DMS114 treated with DMSO at 0.1 percent for 48 hours (cell line): Measurements from ENCODE around the gene C19orf33.
"Not testable (repeated sequence)": the region's sequence is repeated elsewhere in the genome, so short reads cannot be mapped to it uniquely, and the experiment has no call there.

Experiments
- DNase-seq: peaks from one replicate; lab custom pipeline; 2025; ENCODE audit not compliant: unreplicated experiment; lab: John Stamatoyannopoulos, UW

Gene C19orf33

DNA sequence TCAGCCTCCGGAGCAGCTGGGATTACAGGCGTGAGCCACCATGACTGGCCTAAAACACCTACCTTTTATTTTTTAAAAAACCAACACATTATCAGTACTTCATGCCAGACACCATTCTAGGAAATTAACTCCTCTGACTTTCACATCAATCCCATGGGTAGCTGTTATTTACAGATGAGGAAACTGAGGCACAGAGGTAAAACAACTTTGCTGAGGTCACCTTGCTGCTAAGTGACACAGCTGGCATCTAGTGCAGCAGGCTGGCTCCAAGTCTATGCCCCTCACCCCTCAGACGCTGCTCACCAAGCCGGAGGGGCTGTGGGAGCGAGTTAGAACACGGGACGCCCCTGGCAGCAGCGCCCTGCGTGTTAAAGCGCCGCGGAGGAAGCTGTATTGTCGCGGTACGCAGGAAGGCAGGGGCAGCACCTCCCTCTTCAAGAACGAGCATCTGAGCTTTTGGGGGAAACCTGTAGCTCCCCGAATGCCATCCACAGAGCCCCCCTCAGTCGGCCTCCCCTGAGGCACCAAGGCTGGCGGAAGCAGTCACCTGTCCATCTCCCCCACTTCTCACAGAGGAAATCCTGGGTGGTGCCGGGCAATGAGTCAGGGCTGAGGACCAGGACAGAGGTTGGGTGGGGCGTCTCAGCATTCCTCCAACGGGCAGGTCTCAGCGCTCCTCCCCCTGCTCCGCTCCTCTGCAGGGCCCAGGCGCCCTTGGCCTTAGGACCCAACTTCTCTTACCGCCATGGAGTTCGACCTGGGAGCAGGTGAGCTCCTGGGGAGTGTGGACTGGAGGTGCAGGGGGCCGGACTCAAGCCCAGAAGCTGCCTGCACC lies at the start of gene C19orf33:
TSS of gene C19orf33 (plus strand) at position 735 of the 835 bp plus-strand sequence. CDS start at position 746, 11 bp downstream.
- no peak for DNase-seq

- no peak for DNase-seq
Observed at GRCh38 chr19:38255383-38256014, 48.6 kb upstream of the C19orf33 start.

GRCh38 chr19:38261942-38262341 lies 42.1 kb upstream of the C19orf33 start:
- DNase-seq = not testable (repeated sequence)

DNA sequence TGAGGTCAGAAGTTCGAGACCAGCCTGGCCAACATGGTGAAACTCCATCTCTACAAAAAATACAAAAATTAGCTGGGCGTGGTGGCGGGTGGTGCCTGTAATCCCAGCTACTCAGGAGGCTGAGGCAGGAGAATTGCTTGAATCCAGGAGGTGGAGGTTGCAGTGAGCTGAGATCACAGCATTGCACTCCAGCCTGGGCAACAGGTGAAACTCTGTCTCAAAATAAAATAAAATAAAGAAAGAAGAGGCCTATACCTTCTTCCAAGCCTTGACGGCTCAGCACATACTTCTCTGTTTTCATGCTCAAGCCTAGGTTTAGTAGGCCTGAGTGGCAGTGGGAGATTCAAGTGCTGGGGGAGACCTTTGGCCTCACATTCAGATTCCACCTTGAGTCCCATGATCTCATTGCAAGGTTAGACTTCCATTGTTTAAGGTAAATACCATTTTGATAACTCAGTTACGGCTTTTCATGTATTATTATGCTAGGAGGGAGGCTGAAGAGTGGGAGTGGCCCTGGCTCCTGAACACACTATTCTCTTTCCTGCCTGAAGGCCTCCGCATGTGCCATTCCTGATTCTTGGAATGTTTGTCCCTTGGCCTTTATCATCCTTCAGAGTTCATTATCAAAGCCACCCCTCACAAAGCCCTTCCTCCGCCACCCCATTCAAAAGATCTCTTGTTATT lies 41.3 kb upstream of the C19orf33 start:
- no peak for DNase-seq

GRCh38 chr19:38263689-38264485 lies 40.2 kb upstream of the C19orf33 start:
- peak; percentile 21 for DNase-seq

DNA sequence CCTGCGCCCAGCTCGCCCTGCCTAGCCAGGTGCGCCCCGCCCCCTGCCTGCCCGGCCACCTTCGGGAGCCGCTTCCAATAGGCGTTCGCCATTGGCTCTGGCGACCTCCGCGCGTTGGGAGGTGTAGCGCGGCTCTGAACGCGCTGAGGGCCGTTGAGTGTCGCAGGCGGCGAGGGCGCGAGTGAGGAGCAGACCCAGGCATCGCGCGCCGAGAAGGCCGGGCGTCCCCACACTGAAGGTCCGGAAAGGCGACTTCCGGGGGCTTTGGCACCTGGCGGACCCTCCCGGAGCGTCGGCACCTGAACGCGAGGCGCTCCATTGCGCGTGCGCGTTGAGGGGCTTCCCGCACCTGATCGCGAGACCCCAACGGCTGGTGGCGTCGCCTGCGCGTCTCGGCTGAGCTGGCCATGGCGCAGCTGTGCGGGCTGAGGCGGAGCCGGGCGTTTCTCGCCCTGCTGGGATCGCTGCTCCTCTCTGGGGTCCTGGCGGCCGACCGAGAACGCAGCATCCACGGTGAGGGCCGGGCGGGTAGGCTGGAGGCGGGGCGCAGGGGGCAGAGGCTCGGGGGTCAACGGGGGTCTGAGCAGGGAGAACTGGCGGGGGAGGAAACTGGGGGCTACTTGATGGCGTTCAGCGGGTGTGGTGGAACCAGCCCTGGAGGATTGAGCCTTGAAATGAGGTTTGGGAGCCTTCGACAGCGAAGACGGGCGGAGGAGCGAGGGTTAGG lies 39.4 kb upstream of the C19orf33 start, which contains the start of gene SPINT2:
TSS of gene SPINT2 (plus strand) at position 88 of the 727 bp plus-strand sequence. CDS start at position 408, 320 bp downstream.
- no peak for DNase-seq

- DNase-seq = no peak
Observed at GRCh38 chr19:38265213-38265861, 38.7 kb upstream of the C19orf33 start.

GRCh38 chr19:38265921-38266429 lies 38.1 kb upstream of the C19orf33 start:
- no peak for DNase-seq

DNA sequence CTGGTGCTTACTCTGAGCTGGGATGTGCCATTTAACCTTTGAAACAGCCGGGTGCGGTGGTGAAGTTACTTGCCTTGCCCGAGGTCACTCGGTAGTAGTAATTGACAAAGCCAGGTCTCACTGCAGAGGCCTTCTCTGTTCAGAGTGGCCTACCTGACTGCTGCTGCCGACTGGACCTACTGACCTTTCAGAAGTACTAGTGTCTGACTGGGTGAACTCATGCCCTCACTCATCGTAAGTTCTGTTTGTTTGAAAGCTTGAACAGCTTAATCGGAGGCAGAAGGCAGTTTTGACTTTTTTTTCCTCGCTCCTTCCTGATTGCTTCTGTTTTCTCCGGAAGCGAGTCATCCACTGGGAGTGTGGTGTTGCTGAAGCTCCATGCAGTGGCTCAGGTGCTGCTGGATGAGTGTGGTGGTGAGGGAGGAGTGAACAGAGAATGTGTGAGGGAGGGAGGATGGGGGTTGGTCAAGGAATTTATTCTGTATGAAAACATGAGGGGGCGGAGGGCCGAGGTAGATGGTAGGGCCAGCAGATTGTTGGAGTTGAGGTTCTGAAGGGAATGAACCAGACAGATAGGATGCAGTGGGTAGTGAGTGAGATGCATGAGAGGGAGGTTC lies 37.0 kb upstream of the C19orf33 start:
- DNase-seq = no peak

DNA sequence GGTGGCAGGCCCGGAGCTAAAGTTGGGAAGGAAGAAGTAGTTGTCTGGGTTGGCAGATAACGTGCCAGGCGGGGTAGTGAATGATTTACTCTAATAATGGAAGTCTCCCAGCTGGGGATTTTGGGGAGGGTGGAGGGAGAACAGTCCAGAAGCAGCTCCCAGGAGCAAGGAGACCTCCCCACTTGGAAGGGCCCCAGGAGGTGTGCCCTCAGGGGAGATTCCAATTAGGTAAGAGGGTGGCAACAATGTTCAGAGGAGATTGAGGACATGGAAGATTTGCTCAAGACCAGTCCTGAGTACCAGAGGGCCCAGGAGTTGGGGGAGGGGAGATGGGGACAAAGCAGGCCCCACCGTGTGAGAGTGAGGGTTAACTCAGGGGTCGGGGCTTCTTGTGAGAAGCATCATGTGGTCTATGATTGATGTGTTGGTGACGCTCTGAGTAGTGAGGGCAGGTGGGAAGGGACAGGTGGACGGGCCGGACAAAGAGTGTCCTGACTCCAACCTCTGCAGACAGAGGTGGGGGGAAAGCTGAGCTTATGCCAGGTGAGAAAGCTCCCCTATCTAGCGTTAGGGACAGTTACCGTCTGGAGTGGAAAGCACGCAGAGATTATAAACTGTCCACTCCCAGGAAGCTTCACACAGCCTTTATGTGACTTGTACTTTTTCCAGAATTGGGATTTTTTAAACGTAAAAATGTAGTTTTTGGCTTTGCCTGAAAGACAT lies 36.1 kb upstream of the C19orf33 start:
- no peak for DNase-seq

GRCh38 chr19:38268539-38268938 lies 35.5 kb upstream of the C19orf33 start:
- DNase-seq = no peak

DNA sequence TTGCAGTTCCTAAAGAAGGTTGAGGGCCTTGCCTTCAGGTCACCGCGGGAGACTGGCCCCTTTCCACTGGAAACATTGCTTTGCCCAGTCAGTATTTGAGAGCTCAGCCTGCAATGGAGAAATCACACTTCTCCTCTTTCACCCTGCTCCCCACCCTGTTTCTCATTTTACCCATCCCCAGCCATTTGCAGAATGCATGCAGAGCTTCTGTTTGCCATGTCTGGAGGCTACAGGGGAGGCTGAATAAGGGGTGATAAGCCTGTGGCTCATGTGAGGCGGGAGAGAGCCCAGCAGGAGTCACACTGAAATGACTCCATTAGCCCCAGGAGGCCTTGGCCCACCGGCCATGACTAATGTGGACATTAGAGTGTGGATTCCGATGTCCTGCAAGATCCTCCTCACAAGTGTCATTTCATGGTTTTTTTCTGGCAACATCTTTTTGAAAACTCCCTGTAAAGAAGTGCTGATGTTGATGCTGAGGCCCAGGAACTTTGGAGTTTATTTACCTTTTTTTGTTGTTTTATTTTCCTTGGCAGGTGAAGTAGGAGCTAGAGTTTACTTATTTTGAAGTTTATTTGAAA lies 33.4 kb upstream of the C19orf33 start:
- DNase-seq = no peak

- no peak for DNase-seq
Observed at GRCh38 chr19:38273499-38273898, 30.6 kb upstream of the C19orf33 start.

- no peak for DNase-seq
Observed at GRCh38 chr19:38274739-38275138, 29.3 kb upstream of the C19orf33 start.

GRCh38 chr19:38276942-38277517 lies 27.0 kb upstream of the C19orf33 start:
- DNase-seq = no peak

DNA sequence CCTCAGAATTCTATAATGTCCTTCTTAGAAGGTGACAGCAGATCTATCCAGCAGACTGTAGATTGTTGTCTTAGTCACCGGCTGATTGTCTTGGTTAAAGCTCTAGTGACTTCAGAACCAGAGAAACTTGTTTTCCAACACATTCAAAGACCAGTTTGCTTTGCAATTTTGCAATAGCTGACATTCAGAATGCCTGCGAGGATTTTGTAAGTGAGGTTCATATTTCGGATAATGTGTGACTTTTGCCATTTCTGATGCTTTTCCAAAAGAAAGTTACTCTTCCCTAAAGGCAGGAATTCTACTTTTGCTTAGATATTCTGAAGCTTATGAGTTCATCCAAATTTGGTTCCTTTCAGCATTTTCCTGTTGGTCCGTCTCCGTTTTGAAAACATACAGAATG lies 26.5 kb upstream of the C19orf33 start:
- no peak for DNase-seq

DNA sequence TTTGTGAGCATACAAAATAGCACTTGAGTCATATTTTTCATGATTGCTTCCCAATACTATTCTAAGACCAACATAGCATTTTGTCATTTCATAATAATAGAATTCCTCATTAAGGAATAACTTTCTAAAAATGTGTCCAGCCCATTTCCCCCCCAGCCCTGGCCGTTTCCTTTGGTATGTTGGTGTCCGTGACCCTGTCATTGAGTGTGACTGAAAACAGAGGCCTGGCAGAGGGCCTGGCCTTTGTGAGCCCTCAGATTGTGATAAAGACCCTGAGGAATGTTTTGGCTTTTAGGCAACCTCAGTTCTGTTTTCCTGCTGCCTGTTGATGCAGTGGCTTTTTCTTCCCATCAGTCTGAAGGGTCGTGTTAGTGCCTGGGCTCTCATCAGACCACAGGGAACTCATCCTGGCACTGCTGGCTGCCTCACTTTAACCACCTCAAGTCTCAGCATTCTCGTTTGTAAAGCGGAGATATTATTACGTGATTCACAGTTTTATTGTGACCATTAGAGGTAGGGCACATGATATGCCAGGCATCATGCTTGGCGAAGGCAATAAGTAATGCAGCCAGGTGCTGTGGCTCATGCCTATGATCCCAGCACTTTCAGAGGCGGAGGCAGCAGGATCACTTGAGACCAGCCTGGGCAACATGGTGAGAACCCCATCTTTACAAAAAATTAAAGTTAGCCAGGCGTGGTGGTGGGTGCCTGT lies 25.9 kb upstream of the C19orf33 start:
- DNase-seq = no peak
